CMK (cell line): ENCODE data around the gene ZNF277.
"Not testable (repeated sequence)": the region's sequence is repeated elsewhere in the genome, so short reads cannot be mapped to it uniquely, and the experiment has no call there.

Experiments used
- DNase-seq: peaks from one replicate; pipeline ENCODE4 v3.0.0-alpha.2; 2010; ENCODE audit warnings: low read depth

Gene ZNF277

DNA sequence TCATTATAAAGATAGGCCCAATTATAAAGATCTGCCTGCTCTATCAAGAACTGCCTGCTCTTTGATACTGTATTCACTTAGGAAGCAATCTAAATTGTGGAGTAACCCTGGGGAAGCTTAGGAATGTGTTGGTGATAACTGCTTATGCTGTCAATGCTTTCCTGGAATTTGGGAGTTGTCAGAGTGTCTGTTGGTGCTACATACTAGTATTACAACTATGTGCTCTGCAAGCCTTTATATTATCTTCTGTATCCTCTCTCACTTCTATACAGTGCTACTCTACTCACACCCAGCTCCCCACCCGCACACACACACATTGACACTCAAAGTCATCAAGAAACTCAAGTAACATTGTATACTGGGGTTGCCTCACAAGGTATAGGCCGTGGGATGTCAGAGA, 6.1 kb downstream of the ZNF277 start:
- no peak for DNase-seq

GRCh38 chr7:112213735-112214134, 7.2 kb downstream of the ZNF277 start:
- DNase-seq: no peak

DNA sequence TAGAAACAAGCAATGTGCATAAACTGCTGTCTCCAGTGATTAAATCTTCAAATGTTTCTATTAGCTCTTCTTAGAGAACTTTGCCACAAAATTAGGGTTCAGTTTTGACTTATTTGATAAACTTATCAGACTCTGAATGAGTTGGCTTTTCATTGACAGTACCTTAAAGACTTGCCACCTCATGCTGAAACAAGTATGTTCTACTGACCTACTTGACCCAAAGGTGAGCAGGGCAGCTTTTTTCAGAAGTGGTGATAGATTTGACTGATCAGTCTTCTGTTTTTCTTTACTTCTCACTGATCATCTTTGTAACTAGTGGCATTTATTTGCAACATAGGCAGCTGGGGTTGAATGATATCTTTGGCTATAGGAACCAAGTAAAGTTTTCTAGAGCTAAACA, 7.8 kb downstream of the ZNF277 start:
- DNase-seq: no peak

DNA sequence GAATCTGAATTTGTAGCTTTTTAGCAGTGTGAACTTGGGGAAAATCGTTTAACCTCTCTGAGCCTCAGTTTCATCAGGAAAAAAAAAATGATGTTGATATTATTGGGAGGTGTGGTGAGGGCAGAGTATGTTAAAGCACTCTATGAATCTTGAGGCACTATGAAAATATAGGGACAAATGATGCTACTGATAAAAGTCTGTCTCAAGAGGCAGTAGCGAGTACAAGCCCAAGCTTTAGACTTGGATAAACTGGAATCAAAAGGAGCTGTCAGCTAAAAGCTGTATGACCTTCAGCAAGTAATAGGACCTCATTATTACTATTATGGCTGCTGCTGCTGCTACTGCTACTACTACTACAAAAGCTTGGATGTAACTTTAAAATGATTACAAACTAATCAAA, 8.4 kb downstream of the ZNF277 start:
- no peak for DNase-seq

- no peak for DNase-seq
These were observed 9.3 kb downstream of the ZNF277 start for GRCh38 chr7:112215787-112216186.

DNA sequence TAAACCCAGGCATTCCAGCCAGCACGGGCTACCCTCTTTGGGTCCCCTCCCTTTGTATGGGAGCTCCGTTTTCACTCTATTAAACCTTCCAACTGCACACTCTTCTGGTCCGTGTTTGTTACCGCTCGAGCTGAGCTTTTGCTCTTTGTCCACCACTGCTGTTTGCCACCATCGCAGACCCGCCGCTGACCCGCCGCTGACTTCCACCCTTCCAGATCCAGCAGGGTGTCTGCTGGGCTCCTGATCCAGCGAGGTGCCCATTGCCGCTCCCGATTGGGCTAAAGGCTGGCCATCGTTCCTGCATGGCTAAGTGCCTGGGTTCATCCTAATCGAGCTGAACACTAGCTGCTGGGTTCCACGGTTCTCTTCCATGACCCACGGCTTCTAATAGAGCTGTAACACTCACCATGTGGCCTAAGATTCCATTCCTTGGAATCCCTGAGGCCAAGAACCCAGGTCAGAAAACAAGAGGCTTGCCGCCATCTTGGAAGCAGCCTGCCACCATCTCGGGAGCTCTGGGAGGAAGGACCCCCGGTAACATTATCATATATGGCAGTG, 14.5 kb downstream of the ZNF277 start:
- no peak for DNase-seq

- no peak for DNase-seq
These were observed 16.8 kb downstream of the ZNF277 start for GRCh38 chr7:112223310-112223709.

DNA sequence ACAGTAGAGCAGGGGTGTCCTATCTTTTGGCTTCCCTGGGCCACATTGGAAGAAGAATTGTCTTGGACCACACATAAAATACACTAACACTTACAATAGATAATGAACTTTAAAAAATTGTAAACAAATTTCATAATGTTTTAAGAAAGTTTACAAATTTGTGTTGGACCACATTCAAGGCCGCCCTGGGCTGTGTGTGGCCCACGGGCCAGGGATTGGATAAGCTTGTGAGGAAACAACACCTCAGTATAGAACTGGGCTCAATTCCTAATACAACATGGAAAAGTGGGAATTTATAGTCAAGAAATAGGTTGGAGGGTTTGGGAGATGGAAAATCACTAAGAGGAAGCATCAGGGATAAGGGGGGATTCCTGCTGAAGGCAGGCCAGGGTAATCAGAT, 17.7 kb downstream of the ZNF277 start:
- DNase-seq: no peak

DNA sequence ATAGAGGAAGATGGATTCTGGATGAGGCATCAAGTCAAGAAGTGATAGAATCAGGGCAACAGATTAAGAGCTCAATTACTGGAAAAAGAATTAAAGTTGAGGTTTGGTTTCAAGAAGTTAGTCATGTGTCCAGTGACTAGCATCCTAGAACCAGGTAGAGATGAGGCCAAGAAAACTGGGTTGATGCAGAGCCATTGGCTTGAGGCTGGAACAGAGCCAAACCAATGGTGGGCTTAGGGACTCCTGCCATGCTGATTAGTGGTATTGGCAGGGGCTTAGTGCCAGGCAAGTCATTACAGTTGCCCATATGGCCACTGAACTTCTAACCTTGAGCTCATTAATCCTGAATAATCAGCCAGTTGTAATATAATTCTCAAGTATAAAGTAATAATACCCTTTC, 18.5 kb downstream of the ZNF277 start:
- no peak for DNase-seq

DNA sequence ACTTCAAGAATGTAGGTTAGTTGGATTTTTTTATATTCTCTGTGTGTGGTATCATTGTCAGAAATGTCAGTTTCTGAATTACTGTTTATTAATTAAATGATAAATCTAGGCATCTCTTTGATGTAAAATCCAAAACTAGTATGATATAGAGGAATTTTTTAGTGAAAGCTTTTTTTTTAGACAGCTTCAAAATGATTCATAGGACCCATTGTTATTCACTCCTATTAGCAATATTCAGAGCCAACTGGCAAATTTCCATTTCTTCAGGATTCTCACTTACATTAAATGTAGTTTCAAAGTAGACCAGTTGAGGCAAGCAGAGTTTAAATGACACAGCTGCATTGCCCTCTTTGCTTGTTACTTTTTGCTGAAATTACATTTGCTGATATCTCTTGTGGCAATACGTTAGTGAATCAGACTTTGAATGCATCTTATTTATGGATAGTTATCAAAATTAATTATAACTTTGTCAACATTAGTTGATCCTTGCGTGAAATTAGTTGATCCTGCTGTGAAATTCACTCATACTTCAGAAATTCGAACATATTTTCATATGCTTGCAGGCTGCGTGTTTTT, 20.3 kb downstream of the ZNF277 start:
- DNase-seq: no peak

GRCh38 chr7:112228632-112229031, 22.1 kb downstream of the ZNF277 start:
- no peak for DNase-seq

GRCh38 chr7:112232212-112232978, 25.9 kb downstream of the ZNF277 start:
- no peak for DNase-seq

DNA sequence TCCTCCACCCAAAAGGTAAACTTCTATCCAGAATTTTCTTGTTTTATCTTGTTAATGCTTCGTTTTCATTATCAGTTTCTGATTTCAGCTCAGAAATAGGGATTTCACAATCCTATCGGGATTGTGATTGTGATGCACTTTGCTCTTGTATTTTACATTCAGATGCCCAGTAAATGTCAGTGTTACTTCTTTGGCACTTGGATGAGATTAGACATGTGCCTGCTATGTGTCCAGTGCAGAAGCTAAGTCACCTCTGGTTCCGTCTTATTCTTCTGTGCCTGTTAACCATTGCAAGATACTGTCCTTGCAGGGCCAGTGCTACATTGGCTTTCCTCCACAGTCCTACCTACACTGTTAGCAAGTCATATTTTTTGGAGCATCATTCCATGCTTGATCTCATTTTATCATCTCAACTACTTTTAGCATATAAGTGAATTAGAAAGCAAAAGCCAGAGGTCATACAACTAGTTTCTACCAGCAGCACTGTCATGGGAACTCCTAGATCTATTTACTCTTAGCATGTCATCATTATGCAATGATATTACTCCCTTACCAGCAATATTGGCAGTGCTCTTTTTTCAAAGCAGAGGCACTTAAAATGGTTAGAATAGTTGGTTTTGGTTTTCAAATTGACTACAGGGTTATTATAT, 26.7 kb downstream of the ZNF277 start:
- DNase-seq: no peak

DNA sequence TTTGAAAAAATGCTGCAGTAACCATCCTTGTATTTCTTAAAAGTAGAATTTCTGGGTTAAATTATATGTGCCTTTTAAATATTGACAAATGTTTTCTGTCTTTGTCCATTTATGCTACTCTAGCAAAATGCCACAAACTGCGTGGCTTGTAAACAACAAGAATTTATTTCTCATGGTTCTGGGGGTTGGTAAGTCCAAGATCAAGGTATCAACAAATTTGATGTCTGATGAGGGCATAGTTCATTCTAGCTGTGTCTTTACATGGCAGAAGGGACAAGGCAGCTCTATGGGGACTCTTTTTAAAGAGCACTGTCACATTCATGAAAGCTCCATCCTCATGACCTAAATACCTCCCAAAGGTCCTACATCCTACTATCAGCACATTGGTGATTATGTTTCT, 27.7 kb downstream of the ZNF277 start:
- no peak for DNase-seq

GRCh38 chr7:112236597-112236996, 30.1 kb downstream of the ZNF277 start:
- no peak for DNase-seq

DNA sequence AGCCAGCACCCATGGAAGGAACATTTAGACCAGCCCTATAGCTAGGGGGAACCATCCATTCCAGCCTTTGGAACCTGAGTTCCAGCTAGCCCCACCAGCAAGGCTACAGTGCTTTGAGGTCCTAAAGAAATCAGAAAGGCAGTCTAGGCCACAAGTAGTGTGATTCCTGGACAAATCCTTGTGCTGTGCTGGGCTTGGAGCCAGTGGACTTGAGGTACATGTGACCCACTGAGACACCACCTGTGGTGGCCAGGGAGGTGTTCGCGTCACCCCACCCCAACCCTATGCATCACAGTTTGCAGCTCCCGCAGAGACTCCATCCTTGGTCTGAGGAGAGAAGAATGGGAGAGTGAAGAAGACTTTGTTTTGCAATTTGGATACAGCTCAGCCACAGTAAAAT, 31.8 kb downstream of the ZNF277 start:
- no peak for DNase-seq

GRCh38 chr7:112238852-112239610, 32.5 kb downstream of the ZNF277 start:
- no peak for DNase-seq

GRCh38 chr7:112248598-112248997, 42.1 kb downstream of the ZNF277 start:
- DNase-seq: no peak

DNA sequence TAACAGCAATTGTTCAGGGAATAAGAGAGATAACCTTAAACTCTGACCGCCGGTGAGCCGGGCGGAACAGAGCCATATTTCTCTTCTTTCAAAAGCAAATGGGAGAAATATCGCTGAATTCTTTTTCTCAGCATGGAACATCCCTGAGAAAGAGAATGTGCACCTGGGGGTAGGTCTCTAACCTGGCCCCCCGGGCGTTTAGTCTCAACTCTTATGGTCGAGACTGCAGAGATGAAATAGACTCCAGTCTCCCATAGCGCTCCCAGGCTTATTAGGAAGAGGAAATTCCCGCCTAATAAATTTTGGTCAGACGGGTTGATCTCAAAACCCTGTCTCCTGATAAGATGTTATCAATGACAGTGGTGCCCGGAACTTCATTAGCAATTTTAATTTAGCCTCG, 43.5 kb downstream of the ZNF277 start:
- not testable (repeated sequence) for DNase-seq

DNA sequence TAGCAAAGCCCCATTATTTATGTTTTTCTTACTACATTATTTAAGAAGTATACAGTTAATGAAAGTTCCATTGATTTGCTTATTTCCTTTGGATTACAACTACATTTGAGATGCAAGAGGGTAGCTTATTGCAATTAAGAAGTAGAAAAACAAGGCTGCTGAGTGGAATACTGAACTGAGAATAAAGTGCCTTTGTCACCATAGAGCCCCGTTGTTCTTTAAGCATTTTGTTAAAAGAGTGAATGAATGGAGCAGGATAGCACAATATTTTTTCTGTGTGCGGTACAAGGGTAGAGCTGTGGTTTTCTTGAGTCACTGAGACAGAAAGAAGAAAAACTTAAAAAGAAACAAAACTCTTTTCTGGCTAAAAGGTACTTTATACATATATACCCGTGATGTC, 45.6 kb downstream of the ZNF277 start:
- DNase-seq: no peak

- DNase-seq: no peak
These were observed 46.2 kb downstream of the ZNF277 start for GRCh38 chr7:112252691-112253090.

GRCh38 chr7:112254156-112254555, 47.7 kb downstream of the ZNF277 start:
- DNase-seq: no peak
